ENCODE measurements around the gene SAMD14. TPM values are rescaled to one million over a fixed set of nuclear protein-coding genes. Genes with fewer than 3 reads are reported as not detected.

The SAMD14 gene
- total RNA-seq, 1 experiment from 2014 or later = 5.9 TPM

GRCh38 chr17:50103941-50104340, 26.0 kb downstream of the SAMD14 start (continued):
- TF ChIP-seq ZNF512 (CRISPR knock-in tag; IDR thresholded peaks at IDR 0.05; ENCODE audit: borderline replicate concordance) (no peak), ZNF219 (CRISPR knock-in tag; IDR thresholded peaks at IDR 0.05; ENCODE audit: borderline replicate concordance) (no peak), NR2C2 (CRISPR knock-in tag; IDR thresholded peaks at IDR 0.05) (no peak), ATF1 (CRISPR knock-in tag; IDR thresholded peaks at IDR 0.05) (no peak), ZNF396 (CRISPR knock-in tag; IDR thresholded peaks at IDR 0.05; ENCODE audit: borderline replicate concordance) (no peak), STAT6 (CRISPR knock-in tag; conservative IDR thresholded peaks at IDR 0.05; ENCODE audit: low read depth) (no peak), GTF2I (CRISPR knock-in tag; conservative IDR thresholded peaks at IDR 0.05) (no peak), ATF2 (CRISPR knock-in tag; IDR thresholded peaks at IDR 0.05; ENCODE audit: borderline replicate concordance, low read depth) (no peak), ZNF671 (CRISPR knock-in tag; IDR thresholded peaks at IDR 0.05) (no peak), SMAD4 (CRISPR knock-in tag; IDR thresholded peaks at IDR 0.05) (no peak)

GRCh38 chr17:50103252-50103651, 26.7 kb downstream of the SAMD14 start:
- no peak for ATAC-seq
- DNase-seq (ENCODE audit: low spot score) = no peak
- peaks cover 18% of the 10 kb centered on the region for H3K4me1 Mint-ChIP-seq
- no peaks in the 10 kb centered on the region for H3K9me3 Mint-ChIP-seq
- H3K36me3 Mint-ChIP-seq = no peaks in the 10 kb centered on the region
- TF ChIP-seq FOXP1 (CRISPR knock-in tag; IDR thresholded peaks at IDR 0.05; ENCODE audit: borderline replicate concordance) = no peak
- TF ChIP-seq NFYB (CRISPR knock-in tag; conservative IDR thresholded peaks at IDR 0.05; ENCODE audit: low read depth) = no peak
- TF ChIP-seq FOXJ3 (CRISPR knock-in tag; IDR thresholded peaks at IDR 0.05; ENCODE audit: borderline replicate concordance) = no peak
- TF ChIP-seq JUN (CRISPR knock-in tag; IDR thresholded peaks at IDR 0.05) = no peak
- no peak for TF ChIP-seq ZNF138 (CRISPR knock-in tag; conservative IDR thresholded peaks at IDR 0.05)
- TF ChIP-seq SMAD3 (CRISPR knock-in tag; IDR thresholded peaks at IDR 0.05; ENCODE audit: borderline replicate concordance) = no peak
- TF ChIP-seq KAT7 (CRISPR knock-in tag; IDR thresholded peaks at IDR 0.05; ENCODE audit: borderline replicate concordance) = no peak
- TF ChIP-seq CTCF (IDR thresholded peaks at IDR 0.05) = no peak
- no peak for TF ChIP-seq FOXP4 (CRISPR knock-in tag; IDR thresholded peaks at IDR 0.05)
- no peak for TF ChIP-seq GRHL2 (CRISPR knock-in tag; IDR thresholded peaks at IDR 0.05; ENCODE audit: insufficient replicate concordance, severe bottlenecking)
- H3K27me3 Mint-ChIP-seq (ENCODE audit: low read depth) = no peaks in the 10 kb centered on the region
- H3K4me3 Mint-ChIP-seq = no peak overlapping the region
- no peak overlapping the region for H3K27ac Mint-ChIP-seq
- ChIA-PET CTCF (interaction anchor here (0.6 to 3.5 kb wide), 7 partner anchors 8 to 1055 kb away, joined by 3 to 17 read pairs (median 7); partner anchors contain the start of gene SGCA), POLR2A (no interaction called here)

Data from WTC11 (cell line).